Memory B cell (primary cell): ENCODE measurements around the gene AQP9.
"Not testable (repeated sequence)": the region's sequence is repeated elsewhere in the genome, so short reads cannot be mapped to it uniquely, and the experiment has no call there.

Source experiments
- ATAC-seq: fragments of 150-1000 bp; cut with Tn5 transposase; 2 replicates; pipeline ENCODE4 v1.10.0; 2021; ENCODE audit warnings: low read depth, mild to moderate bottlenecking, moderate library complexity
- DNase-seq, 2 donors: peaks; one replicate each; pipeline ENCODE4 v3.0.0; 2022; ENCODE audit warnings: low spot score in 2 of 2
- H3K27ac Mint-ChIP-seq: one replicate; pipeline ENCODE4 v1.8.0; 2022; ENCODE audit warnings: mild to moderate bottlenecking, moderate library complexity, mixed read lengths
- H3K27me3 Mint-ChIP-seq: one replicate; pipeline ENCODE4 v1.8.0; 2022; ENCODE audit warnings: mixed read lengths
- H3K36me3 Mint-ChIP-seq: one replicate; pipeline ENCODE4 v1.8.0; 2022; ENCODE audit warnings: mild to moderate bottlenecking, mixed read lengths
- H3K4me1 Mint-ChIP-seq: one replicate; pipeline ENCODE4 v1.8.0; 2022; ENCODE audit warnings: mixed read lengths
- H3K4me3 Mint-ChIP-seq: one replicate; pipeline ENCODE4 v1.8.0; 2022; ENCODE audit warnings: mild to moderate bottlenecking, moderate library complexity, mixed read lengths
- H3K9me3 Mint-ChIP-seq: one replicate; pipeline ENCODE4 v1.8.0; 2022; ENCODE audit warnings: mixed read lengths

The AQP9 gene, protein sequence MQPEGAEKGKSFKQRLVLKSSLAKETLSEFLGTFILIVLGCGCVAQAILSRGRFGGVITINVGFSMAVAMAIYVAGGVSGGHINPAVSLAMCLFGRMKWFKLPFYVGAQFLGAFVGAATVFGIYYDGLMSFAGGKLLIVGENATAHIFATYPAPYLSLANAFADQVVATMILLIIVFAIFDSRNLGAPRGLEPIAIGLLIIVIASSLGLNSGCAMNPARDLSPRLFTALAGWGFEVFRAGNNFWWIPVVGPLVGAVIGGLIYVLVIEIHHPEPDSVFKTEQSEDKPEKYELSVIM

DNA sequence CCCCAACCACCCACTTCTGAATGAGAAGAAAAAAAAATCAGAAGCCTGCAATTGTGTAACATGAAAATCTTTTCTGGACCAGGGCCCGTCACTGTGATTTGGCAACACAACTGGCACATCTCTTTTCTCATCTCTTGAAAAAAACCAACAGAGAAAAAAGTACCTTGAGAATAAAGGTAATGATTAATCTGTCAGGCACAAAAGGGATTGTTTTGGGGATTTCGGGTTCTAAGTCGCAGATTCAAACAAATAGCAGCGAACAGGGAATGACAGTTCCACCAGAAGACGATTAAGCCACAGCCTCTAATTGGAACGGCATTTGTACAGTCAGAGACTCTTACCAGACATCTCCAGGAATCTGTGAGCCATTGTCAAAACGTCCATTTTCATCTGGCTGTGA, at the start of gene AQP9:
TSS of gene AQP9 (plus strand) at position 276 of the 400 bp plus-strand sequence. CDS start 185 bp downstream, outside the sequence.
- peaks cover 2% of the 10 kb centered on the region for H3K9me3 Mint-ChIP-seq

DNA sequence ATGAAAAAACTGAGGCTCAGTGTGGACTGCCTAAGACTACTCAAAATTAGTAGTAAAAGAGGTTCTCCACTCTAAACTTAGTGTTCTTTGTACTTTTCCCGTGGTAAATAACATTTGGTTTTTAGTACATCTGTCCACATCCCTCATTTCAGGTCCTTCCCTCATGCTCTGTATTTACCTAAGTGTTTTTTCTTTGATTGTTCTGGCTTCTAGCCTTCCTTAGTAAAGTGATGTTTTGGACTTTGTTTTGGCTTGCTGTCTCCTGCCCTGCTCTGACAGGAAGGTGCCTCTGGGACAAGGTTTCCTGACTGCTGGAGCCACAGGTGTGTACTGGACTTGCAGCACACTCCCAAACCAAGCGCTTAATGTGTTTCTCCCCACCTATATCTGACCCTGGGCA, 42.8 kb upstream of the AQP9 start:
- DNase-seq (no peak), ATAC-seq (no peak)
- Mint-ChIP-seq H3K4me3 (no peak overlapping the region), H3K27ac (no peak overlapping the region), H3K27me3 (no peaks in the 10 kb centered on the region), H3K9me3 (no peaks in the 10 kb centered on the region), H3K36me3 (no peaks in the 10 kb centered on the region), H3K4me1 (no peaks in the 10 kb centered on the region)

More for the DNA sequence above, at the start of gene AQP9:
- no peaks in the 10 kb centered on the region for H3K36me3 Mint-ChIP-seq
- no peak for DNase-seq
- no peaks in the 10 kb centered on the region for H3K4me1 Mint-ChIP-seq
- H3K4me3 Mint-ChIP-seq, result no peak within 1 kb of the TSS
- no peak for ATAC-seq
- peaks cover 2% of the 10 kb centered on the region for H3K27me3 Mint-ChIP-seq
- H3K27ac Mint-ChIP-seq, result no peak within 1 kb of the TSS

DNA sequence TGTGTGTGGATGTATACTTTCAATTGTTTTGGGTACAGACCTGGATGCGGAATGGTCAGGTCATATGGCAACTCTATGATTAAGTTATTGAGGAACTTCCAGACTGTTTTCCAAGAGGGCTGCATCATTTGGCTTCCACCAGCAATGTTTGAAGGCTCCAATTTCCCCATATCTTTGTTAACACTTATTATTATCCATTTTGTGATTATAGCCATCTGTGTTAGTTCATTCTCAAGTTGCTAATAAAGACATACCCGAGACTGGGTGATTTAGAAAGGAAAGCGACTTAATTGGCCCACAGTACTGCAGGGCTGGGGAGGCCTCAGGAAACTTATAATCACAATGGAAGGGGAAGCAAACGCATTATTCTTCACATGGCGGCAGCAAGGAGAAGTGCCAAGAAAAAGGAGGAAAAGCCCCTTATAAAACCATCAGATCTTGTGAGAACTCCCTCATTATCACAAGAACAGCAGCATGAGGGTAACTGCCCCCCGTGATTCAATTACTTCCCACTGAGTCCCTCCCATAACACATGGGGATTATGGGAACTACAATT, 41.6 kb upstream of the AQP9 start:
- H3K36me3 Mint-ChIP-seq, result no peaks in the 10 kb centered on the region
- H3K27ac Mint-ChIP-seq, result no peak overlapping the region
- DNase-seq (no peak), ATAC-seq (no peak)
- no peaks in the 10 kb centered on the region for H3K9me3 Mint-ChIP-seq
- no peaks in the 10 kb centered on the region for H3K4me1 Mint-ChIP-seq
- no peaks in the 10 kb centered on the region for H3K27me3 Mint-ChIP-seq
- H3K4me3 Mint-ChIP-seq, result no peak overlapping the region

DNA sequence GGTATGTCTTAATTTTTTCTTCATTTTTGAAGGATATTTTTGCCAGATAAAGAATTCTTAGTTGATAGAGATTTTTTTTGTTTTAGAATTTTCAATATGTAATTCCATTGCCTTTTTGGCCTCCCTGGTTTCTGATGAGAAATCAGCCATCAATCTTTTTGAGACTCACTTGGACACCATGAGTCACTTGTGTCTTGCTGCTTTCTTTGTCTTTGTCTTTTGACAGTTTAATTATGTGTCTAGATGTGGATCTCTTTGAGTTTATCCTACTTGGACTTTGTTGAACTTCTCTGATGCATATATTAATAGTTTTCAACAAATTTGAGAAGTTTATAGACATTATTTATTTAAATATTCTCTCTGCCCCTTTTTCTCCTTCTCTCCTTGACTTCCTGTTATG, 34.7 kb upstream of the AQP9 start:
- H3K27me3 Mint-ChIP-seq, result no peaks in the 10 kb centered on the region
- no peak for DNase-seq
- ATAC-seq, result no peak
- no peaks in the 10 kb centered on the region for H3K4me1 Mint-ChIP-seq
- H3K27ac Mint-ChIP-seq, result no peak overlapping the region
- peaks cover 2% of the 10 kb centered on the region for H3K9me3 Mint-ChIP-seq
- no peaks in the 10 kb centered on the region for H3K36me3 Mint-ChIP-seq
- H3K4me3 Mint-ChIP-seq, result no peak overlapping the region

DNA sequence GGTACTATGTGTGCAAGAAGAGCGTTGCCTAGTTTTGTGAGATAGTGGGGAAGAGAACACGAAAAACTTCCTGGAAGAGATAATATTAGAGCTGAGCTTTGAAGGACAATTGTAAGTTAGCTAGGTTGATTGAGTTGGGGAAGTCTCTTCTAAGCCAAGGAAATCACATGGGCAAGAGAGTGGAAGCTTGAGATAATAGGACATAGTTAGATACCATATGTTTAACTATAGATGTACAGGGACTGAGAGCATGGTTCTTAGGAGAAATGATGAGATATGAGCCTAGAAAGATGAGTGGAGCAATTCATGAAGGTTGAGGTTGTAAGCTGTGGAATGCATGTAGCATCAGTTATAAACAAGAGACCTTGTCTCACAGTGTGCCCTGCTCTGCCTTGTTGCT, 30.1 kb upstream of the AQP9 start:
- H3K36me3 Mint-ChIP-seq, result no peaks in the 10 kb centered on the region
- H3K27ac Mint-ChIP-seq, result no peak overlapping the region
- no peak for ATAC-seq

DNA sequence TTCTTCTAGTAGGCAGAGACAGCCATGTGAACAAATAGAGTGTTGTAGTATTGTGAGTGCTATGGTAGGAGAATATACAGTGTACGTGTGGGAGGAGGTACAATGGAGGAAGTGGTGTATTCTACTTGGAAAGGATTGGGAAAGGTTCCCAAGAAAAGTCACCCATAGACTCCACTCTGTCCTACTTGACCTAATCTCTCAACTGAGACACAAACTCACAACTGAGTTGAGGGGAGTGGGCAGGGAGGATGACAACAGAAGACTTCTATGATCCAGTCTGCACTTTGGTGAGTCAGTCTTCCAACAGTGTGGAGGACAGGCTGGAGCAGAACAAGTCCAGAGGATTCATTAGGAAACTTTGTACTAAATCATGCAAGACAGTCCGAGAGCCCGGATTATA, 28.8 kb upstream of the AQP9 start:
- no peak overlapping the region for H3K27ac Mint-ChIP-seq
- H3K36me3 Mint-ChIP-seq, result no peaks in the 10 kb centered on the region
- H3K27me3 Mint-ChIP-seq, result peaks cover 6% of the 10 kb centered on the region
- H3K4me1 Mint-ChIP-seq, result no peaks in the 10 kb centered on the region
- DNase-seq (no peak), ATAC-seq (no peak)
- no peak overlapping the region for H3K4me3 Mint-ChIP-seq
- no peaks in the 10 kb centered on the region for H3K9me3 Mint-ChIP-seq

More for the DNA sequence above, 30.1 kb upstream of the AQP9 start:
- H3K4me3 Mint-ChIP-seq, result no peak overlapping the region
- peaks cover 6% of the 10 kb centered on the region for H3K27me3 Mint-ChIP-seq
- no peaks in the 10 kb centered on the region for H3K4me1 Mint-ChIP-seq
- peaks cover 2% of the 10 kb centered on the region for H3K9me3 Mint-ChIP-seq
- no peak for DNase-seq

DNA sequence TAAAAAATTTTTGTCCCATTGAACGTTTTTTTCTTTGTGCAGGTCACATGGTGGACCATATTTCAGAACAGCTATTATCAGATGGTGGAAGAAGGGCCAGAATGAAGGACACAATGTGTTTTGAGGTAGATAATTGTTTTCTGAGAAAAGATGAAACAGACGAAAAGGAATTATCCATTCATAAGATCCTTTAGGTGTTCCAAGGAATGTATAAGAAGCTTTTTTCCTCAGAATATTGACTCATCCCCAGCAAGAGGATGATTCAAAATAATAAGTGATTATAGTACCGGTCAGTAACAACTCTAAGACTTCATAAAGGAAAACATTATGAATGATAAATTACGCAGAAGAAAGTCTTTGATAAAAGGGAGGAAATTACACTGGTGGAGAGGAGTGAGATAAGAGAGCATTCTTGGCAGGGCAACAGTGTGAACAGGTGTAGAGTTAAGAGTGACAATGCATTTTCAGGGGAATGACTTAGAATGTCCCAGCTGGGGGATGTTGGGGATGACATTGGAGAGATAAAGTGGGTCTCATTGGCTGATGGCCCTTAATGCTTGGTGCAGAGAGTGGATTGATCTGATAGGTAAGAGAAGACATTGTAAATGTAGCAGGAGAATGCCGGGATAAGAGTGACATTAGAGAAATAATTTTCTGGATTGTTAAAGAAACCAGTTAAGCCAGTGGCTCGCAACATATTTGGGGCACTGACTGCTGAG, 27.0 kb upstream of the AQP9 start:
- Mint-ChIP-seq H3K9me3 (no peaks in the 10 kb centered on the region), H3K4me1 (no peaks in the 10 kb centered on the region), H3K4me3 (no peak overlapping the region), H3K36me3 (no peaks in the 10 kb centered on the region), H3K27ac (no peak overlapping the region), H3K27me3 (peaks cover 6% of the 10 kb centered on the region)
- ATAC-seq, result no peak
- no peak for DNase-seq

DNA sequence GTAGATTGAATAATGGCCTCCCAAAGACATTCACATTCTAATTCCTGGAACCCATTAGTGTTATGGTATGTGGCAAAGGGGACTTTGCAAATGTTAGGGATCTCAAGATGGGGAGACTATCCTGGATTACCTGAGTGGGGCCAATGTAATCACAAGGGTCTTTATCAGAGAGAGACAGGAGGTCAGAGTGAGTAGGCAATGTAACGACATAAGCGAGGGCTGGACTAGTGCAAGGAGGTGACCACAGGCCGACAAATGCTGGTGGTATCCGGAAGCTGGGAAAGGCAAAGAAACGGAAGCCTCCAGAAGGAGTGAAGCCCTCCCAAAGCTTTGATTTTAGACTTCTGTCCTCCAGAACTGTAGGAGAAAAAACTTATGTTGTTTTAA, 26.5 kb upstream of the AQP9 start:
- no peak overlapping the region for H3K27ac Mint-ChIP-seq
- H3K4me3 Mint-ChIP-seq, result no peak overlapping the region
- H3K9me3 Mint-ChIP-seq, result no peaks in the 10 kb centered on the region
- H3K4me1 Mint-ChIP-seq, result no peaks in the 10 kb centered on the region
- no peaks in the 10 kb centered on the region for H3K36me3 Mint-ChIP-seq
- ATAC-seq (no peak), DNase-seq (no peak)
- peaks cover 6% of the 10 kb centered on the region for H3K27me3 Mint-ChIP-seq

DNA sequence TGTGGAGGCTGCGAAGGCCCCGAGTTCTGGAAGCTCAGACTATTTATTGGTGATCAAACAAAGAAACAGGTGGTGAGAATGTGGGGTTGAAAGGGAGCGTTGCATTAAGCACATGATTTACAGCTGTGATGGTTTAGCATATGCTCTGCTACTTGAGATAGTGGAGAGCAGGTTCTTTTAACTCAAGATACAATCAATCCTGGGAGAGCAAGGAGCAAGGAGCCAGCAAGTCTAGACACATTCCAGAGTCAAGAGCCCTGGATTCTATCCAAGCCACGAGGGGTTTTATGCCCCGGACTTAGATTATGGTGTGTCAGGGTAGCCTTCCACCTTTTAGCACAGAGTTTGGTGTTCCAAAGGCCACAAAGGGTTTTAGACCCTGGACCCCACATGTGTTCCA, 24.8 kb upstream of the AQP9 start:
- not testable (repeated sequence) for ATAC-seq

DNA sequence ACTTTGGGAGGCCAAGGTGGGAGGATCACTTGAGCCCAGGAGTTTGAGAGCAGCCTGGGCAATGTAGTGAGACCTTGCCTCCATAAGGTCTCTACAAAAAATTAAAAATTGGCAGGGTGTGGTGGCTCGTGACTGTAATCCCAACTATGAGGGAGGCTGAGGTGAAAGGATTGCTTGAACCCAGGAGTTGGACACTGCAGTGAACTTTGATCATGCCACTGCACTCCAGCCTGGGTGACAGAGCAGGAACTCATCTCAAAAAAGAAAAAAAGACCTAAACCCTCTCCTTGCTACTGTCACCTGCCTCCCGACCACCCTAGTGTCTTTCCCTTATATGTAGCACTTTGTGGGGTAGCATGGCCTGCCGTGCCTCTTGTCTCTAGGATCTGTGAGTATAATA, 23.8 kb upstream of the AQP9 start:
- no peak for DNase-seq
- peaks cover 6% of the 10 kb centered on the region for H3K27me3 Mint-ChIP-seq
- H3K4me3 Mint-ChIP-seq, result no peak overlapping the region
- H3K4me1 Mint-ChIP-seq, result no peaks in the 10 kb centered on the region
- H3K9me3 Mint-ChIP-seq, result no peaks in the 10 kb centered on the region
- no peak for ATAC-seq
- no peaks in the 10 kb centered on the region for H3K36me3 Mint-ChIP-seq
- H3K27ac Mint-ChIP-seq, result no peak overlapping the region

More for the DNA sequence above, 24.8 kb upstream of the AQP9 start:
- H3K27me3 Mint-ChIP-seq, H3K4me3 Mint-ChIP-seq, DNase-seq, H3K9me3 Mint-ChIP-seq, H3K36me3 Mint-ChIP-seq, H3K4me1 Mint-ChIP-seq, H3K27ac Mint-ChIP-seq: not testable (repeated sequence)

DNA sequence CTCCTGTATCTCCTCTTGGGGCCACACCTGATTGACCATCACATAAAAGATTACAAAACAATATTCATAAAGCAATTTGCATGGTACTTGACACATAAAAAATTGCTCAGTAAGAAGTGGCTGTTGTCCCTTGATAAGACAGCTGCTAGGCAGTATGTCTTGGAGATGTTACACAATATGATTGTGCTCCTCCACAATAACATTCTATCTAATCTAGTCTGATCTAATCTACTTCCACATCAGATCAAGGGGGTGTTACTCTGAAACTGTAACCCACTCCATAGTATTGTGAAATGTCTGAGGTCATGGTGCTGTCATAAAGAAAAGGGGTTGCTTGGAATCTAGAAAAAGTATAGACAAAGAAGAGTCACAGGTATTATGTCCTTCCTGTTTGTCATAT, 23.4 kb upstream of the AQP9 start:
- no peaks in the 10 kb centered on the region for H3K36me3 Mint-ChIP-seq
- H3K4me3 Mint-ChIP-seq, result no peak overlapping the region
- no peaks in the 10 kb centered on the region for H3K4me1 Mint-ChIP-seq
- ATAC-seq, result no peak
- no peak overlapping the region for H3K27ac Mint-ChIP-seq
- H3K9me3 Mint-ChIP-seq, result no peaks in the 10 kb centered on the region
- DNase-seq, result no peak
- peaks cover 6% of the 10 kb centered on the region for H3K27me3 Mint-ChIP-seq

DNA sequence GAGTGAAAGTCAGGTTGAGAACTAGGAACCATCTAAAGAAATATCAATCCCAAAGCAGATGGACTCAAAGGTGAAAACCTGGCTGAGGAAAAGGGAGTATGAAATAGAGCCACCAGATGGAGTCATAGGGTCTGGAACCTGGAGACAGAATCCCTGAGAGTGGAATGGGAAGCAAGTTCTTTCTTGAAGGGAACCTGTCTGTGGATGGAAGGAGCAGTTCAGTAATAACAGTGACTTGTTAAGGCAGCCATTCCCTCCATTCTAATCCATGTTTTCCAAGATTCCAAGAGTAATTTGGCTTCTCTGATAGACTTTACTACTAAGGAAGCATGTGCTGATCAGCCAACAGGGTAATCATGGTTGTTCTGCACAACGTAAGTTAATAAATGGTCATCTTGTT, 22.5 kb upstream of the AQP9 start:
- no peak overlapping the region for H3K4me3 Mint-ChIP-seq
- no peaks in the 10 kb centered on the region for H3K9me3 Mint-ChIP-seq
- peaks cover 7% of the 10 kb centered on the region for H3K27me3 Mint-ChIP-seq
- ATAC-seq (no peak), DNase-seq (no peak)
- H3K4me1 Mint-ChIP-seq, result no peaks in the 10 kb centered on the region
- no peak overlapping the region for H3K27ac Mint-ChIP-seq
- no peaks in the 10 kb centered on the region for H3K36me3 Mint-ChIP-seq

DNA sequence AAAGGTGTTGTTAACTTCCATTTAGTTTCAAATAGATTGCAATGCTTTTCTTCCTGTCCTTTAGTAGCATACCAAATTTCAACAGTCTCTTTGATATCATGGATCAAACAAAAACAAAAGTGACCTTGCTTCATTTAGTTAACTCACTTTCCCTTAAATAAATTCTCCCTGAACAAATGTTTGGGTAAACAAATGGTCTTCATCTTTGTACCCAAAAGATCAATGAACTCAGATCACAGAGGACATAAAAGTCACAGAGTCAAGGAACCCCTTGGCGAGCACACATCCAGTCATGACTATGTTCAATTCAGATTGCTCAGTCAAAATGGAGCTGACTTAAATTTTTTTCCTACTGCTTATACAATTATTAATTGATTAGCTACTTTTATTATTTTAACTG, 20.6 kb upstream of the AQP9 start:
- H3K4me3 Mint-ChIP-seq, result no peak overlapping the region
- peaks cover 5% of the 10 kb centered on the region for H3K27me3 Mint-ChIP-seq
- DNase-seq (no peak), ATAC-seq (no peak)
- no peak overlapping the region for H3K27ac Mint-ChIP-seq
- H3K4me1 Mint-ChIP-seq, result no peaks in the 10 kb centered on the region
- no peaks in the 10 kb centered on the region for H3K9me3 Mint-ChIP-seq
- H3K36me3 Mint-ChIP-seq, result no peaks in the 10 kb centered on the region

DNA sequence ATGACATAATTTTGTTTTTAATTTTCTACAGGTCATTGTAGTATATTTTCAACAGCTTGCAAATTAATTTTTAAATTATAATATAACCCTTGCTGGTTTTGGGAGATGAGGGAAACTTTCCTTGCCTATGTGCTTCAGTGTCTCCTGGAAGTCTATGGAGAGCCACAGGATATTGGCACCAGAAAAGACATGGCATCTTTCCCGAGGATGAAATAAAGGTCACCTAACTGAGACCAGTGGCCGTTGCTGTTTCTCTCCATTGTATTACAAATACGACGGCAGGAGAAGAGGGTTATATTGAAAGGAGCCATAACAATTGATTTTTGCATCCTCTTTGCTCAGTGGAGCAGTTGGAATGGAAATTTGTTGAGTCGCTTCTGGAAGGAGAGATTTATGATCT, 19.9 kb upstream of the AQP9 start:
- ATAC-seq (no peak), DNase-seq (no peak)
- Mint-ChIP-seq H3K27me3 (peaks cover 5% of the 10 kb centered on the region), H3K9me3 (no peaks in the 10 kb centered on the region), H3K4me3 (no peak overlapping the region), H3K36me3 (no peaks in the 10 kb centered on the region), H3K27ac (no peak overlapping the region), H3K4me1 (no peaks in the 10 kb centered on the region)
